ENCODE data around the gene DEXI. TPM values are rescaled to one million over a fixed set of nuclear protein-coding genes. Genes with fewer than 3 reads are reported as not detected.

Gene DEXI
- total RNA-seq, 4 donors from 2014 or later: 56.8 to 71.5 (median 64.5) TPM

GRCh38 chr16:10984509-10984908 lies 42.2 kb upstream of the DEXI start:
- ATAC-seq (ENCODE audit: low FRiP score) (no peak), DNase-seq (ENCODE audit: low spot score) (no peak)
- TF ChIP-seq CTCF (IDR thresholded peaks at IDR 0.05): no peak

- no peak for TF ChIP-seq CTCF (IDR thresholded peaks at IDR 0.05)
- DNase-seq (ENCODE audit: low spot score) (no peak), ATAC-seq (ENCODE audit: low FRiP score) (no peak)
Observed at GRCh38 chr16:10983159-10983558, 40.9 kb upstream of the DEXI start.

GRCh38 chr16:10982465-10983150 lies 40.3 kb upstream of the DEXI start:
- ATAC-seq (ENCODE audit: low FRiP score): no peak
- TF ChIP-seq CTCF (IDR thresholded peaks at IDR 0.05): no peak

GRCh38 chr16:10981697-10982216 lies 39.5 kb upstream of the DEXI start:
- no peak for ATAC-seq (ENCODE audit: low FRiP score)
- no peak for DNase-seq (ENCODE audit: low spot score)
- no peak for TF ChIP-seq CTCF (IDR thresholded peaks at IDR 0.05)

More at GRCh38 chr16:10982465-10983150, 40.3 kb upstream of the DEXI start:
- DNase-seq (ENCODE audit: low spot score): no peak

DNA sequence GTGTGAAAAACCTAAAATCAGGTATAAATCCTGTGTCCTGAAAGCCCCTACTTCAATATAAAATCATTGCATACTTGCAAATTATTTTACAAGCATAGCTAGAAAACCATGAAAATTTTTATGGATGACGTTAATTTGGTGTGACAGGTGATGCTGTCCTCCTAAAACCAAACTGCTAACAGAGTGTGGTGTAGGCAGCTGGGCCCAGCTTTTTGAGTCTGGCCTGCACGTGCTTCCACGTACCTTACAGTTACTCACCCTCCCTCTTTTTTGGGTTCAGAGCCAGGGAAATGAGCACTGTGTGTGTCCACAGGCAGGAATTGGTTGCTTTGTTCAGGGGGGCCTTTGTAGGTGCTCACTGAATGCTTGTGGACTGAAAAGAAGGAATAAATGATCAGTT lies 38.5 kb upstream of the DEXI start:
- TF ChIP-seq CTCF (IDR thresholded peaks at IDR 0.05): no peak
- DNase-seq (ENCODE audit: low spot score): no peak
- no peak for ATAC-seq (ENCODE audit: low FRiP score)

DNA sequence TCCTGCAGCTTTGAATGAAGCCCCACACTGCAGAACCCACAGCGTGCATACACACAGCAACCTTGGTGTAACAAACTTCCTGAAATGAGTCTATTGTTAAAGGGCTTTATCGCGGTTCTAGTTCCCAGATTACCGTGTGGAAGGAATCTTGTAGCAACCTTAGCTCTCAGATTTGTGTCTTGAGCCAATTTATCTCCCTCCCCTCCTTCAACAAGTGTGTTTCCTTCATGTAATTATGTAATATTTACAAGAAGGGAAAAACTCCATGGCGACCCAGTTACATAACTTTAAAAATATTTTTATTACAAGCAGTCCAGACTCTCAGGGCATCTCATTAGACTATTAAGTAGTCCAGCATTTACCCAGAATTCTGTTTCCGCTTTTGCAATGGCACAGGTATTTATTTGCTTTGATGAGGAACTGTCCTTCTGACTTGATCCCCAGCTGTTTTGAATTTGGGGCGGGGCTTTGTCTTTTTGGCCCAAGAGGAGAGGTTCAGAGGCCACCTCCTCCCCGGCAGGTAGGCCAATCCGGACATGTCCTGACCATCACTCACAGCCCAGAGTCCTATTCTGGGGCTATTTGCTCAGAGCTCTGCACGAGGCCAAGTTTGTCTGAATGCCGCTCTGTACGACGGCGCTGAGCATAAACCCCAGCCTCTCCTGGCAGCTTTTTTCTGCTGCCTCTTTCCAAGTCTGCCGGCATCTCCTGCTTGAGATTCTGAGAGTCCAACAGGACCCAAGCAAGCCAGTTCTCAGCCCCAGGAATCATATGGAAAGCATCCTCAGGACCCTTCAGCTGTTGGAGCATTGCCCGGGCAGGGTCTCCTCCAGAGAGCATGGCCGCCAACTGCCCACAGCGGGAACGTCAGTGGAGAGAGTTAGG lies 37.7 kb upstream of the DEXI start:
- DNase-seq (ENCODE audit: low spot score): no peak
- TF ChIP-seq CTCF (IDR thresholded peaks at IDR 0.05): no peak
- peak; percentile 69 for ATAC-seq (ENCODE audit: low FRiP score)

Data from omental fat pad (tissue), 4 donors.